Calu3 (cell line): ENCODE measurements around the gene APPBP2. TPM values are rescaled to one million over a fixed set of nuclear protein-coding genes. Genes with fewer than 3 reads are reported as not detected.

Experiments used
- BruUV-seq: library from RNA; stranded (reverse); fragments of 400-500 nt; replicated peaks from 2 replicates; lab custom pipeline; 2021; lab: Mats Ljungman, UMichigan
- CTCF ChIA-PET: fragments of 300-600 bp; sonication (Branson Sonifier 250); formaldehyde crosslinking; loops from one replicate; lab custom pipeline; 2022; ENCODE audit warnings: antibody characterized with exemption; lab: Charles Lee
- DNase-seq: peaks from one replicate; pipeline ENCODE4 v3.0.0; 2022
- H3K27ac Mint-ChIP-seq: one replicate; pipeline ENCODE4 v1.8.0; 2022; ENCODE audit warnings: mixed read lengths; ENCODE audit not compliant: unreplicated experiment
- H3K27me3 Mint-ChIP-seq: one replicate; pipeline ENCODE4 v1.8.0; 2022; ENCODE audit warnings: mixed read lengths; ENCODE audit not compliant: unreplicated experiment
- H3K36me3 Mint-ChIP-seq: one replicate; pipeline ENCODE4 v1.8.0; 2022; ENCODE audit warnings: mild to moderate bottlenecking, moderate library complexity, mixed read lengths; ENCODE audit not compliant: insufficient read depth, unreplicated experiment
- H3K4me1 Mint-ChIP-seq: one replicate; pipeline ENCODE4 v1.8.0; 2022; ENCODE audit warnings: mild to moderate bottlenecking, low read depth, mixed read lengths; ENCODE audit not compliant: unreplicated experiment
- H3K4me3 Mint-ChIP-seq: one replicate; pipeline ENCODE4 v1.8.0; 2022; ENCODE audit warnings: mild to moderate bottlenecking, low read depth, moderate library complexity, mixed read lengths; ENCODE audit not compliant: unreplicated experiment
- H3K9me3 Mint-ChIP-seq: one replicate; pipeline ENCODE4 v1.8.0; 2022; ENCODE audit warnings: low read depth, mixed read lengths; ENCODE audit not compliant: unreplicated experiment
- CTCF ChIP-seq: fragments of 200-600 bp; IDR thresholded peaks from one replicate; pipeline ENCODE4 v1.8.0; 2022; ENCODE audit warnings: antibody characterized with exemption; ENCODE audit not compliant: unreplicated experiment
- intact Hi-C: fragments of 100-400 bp; cut with micrococcal nuclease; formaldehyde crosslinking; loops from one replicate; pipeline ENCODE4 v1.10.0; 2022; ENCODE audit not compliant: unreplicated experiment
- total RNA-seq: library from RNA; stranded (reverse); gene quantifications from 2 replicates; pipeline ENCODE4 v1.2.3, GENCODE V29; 2022

APPBP2 gene
- total RNA-seq, 1 experiment from 2014 or later, result 24.3 TPM

- intact Hi-C loops, result no loop called here
- peaks cover 6% of the 10 kb centered on the region for H3K9me3 Mint-ChIP-seq
- no peak overlapping the region for H3K4me3 Mint-ChIP-seq
- CTCF ChIA-PET, result interaction anchor here (0.6 kb wide), 1 partner anchor 1608 kb away, joined by 7 read pairs; no protein-coding TSS in a partner anchor
- no peak for TF ChIP-seq CTCF
- H3K4me1 Mint-ChIP-seq, result no peaks in the 10 kb centered on the region
- no peak for DNase-seq
- H3K27me3 Mint-ChIP-seq, result no peaks in the 10 kb centered on the region
- BruUV-seq, result no TSS peak
- no peak overlapping the region for H3K27ac Mint-ChIP-seq
- H3K36me3 Mint-ChIP-seq, result no peaks in the 10 kb centered on the region
Observed at GRCh38 chr17:60481604-60482003, 44.4 kb downstream of the APPBP2 start.

- no peaks in the 10 kb centered on the region for H3K27me3 Mint-ChIP-seq
- intact Hi-C loops, result no loop called here
- peaks cover 8% of the 10 kb centered on the region for H3K36me3 Mint-ChIP-seq
- no peak overlapping the region for H3K27ac Mint-ChIP-seq
- H3K9me3 Mint-ChIP-seq, result no peaks in the 10 kb centered on the region
- no TSS peak for BruUV-seq
- H3K4me3 Mint-ChIP-seq, result no peak overlapping the region
- peaks cover 8% of the 10 kb centered on the region for H3K4me1 Mint-ChIP-seq
- no peak for DNase-seq
- no peak for TF ChIP-seq CTCF
- CTCF ChIA-PET, result no interaction called here
Observed at GRCh38 chr17:60473788-60474187, 52.3 kb downstream of the APPBP2 start.

GRCh38 chr17:60472449-60472848 is 53.6 kb downstream of the APPBP2 start:
- DNase-seq, result no peak
- no peak overlapping the region for H3K27ac Mint-ChIP-seq
- H3K36me3 Mint-ChIP-seq, result peaks cover 12% of the 10 kb centered on the region
- no peak for TF ChIP-seq CTCF
- H3K27me3 Mint-ChIP-seq, result no peaks in the 10 kb centered on the region
- CTCF ChIA-PET, result no interaction called here
- no peaks in the 10 kb centered on the region for H3K9me3 Mint-ChIP-seq
- BruUV-seq, result no TSS peak
- H3K4me3 Mint-ChIP-seq, result no peak overlapping the region
- intact Hi-C loops, result no loop called here
- peaks cover 8% of the 10 kb centered on the region for H3K4me1 Mint-ChIP-seq

DNA sequence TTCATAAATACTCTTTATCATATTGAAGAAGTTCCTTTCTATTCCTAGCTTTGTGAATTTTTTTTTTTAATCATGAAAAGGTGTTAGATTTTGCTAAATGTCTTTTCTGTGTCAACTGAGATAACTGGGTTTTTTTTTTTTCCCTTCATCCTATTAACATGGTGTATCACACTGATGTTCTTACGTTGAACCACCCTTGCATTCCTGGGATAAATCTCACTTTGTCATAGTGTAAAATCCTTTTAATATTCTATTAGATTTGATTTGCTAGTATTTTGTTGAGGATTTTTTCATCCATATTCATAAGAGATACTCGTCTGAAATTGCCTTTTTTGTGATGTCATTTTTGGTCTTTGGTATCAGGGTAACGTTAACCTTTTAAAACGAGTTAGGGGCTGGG is 54.6 kb downstream of the APPBP2 start:
- CTCF ChIA-PET, result no interaction called here
- H3K9me3 Mint-ChIP-seq, result no peaks in the 10 kb centered on the region
- H3K4me3 Mint-ChIP-seq, result no peak overlapping the region
- no peak for DNase-seq
- intact Hi-C loops, result no loop called here
- TF ChIP-seq CTCF, result no peak
- H3K36me3 Mint-ChIP-seq, result peaks cover 13% of the 10 kb centered on the region
- H3K27me3 Mint-ChIP-seq, result no peaks in the 10 kb centered on the region
- H3K4me1 Mint-ChIP-seq, result peaks cover 8% of the 10 kb centered on the region
- no peak overlapping the region for H3K27ac Mint-ChIP-seq
- no TSS peak for BruUV-seq
